ENCODE measurements around the gene SH3D21. TPM values are rescaled to one million over a fixed set of nuclear protein-coding genes. Genes with fewer than 3 reads are reported as not detected.

SH3D21 gene
- polyA plus RNA-seq, 3 donors: 0.56 TPM; not detected in 2

DNA sequence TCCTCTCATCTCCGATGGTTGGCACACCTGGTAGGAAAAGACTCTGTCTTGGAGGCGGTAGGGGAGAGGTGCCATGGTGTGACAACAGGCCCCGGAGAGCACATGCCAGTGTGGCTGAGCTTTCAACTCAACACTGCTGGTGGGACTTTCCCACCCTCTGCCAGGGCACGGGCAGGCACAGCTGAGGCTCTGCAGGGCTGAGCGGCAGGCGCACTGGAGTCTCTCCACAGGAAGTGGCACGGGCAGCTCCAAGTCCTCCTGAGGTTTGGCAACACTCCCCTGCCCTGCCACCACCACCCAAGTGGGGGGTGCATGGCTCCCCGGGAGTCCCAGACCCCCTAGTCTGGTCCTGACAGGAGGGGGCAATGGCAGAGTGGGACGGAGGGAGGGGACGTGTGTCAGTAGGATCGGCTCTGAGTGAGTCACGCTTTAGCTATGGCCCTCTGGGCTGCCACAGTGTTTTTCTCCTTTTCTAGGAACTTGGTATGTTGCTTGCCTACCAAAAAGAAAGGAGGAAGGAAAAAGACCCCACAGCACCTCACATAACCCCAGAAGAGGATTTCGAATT lies 44.6 kb downstream of the SH3D21 start:
- Mint-ChIP-seq H3K9me3 (peaks cover 0 to 2% (median 0%) of the 10 kb centered on the region in 7 donors), H3K27ac (peak overlapping the region; percentile 66 to 93 (median 80)), H3K27me3 (ENCODE audit: low read depth in 3 of 3) (no peaks in the 10 kb centered on the region), H3K4me1 (peaks cover 37% of the 10 kb centered on the region), H3K4me3 (peak overlapping the region; percentile 43 to 74), H3K36me3 (peaks cover 78 to 89% of the 10 kb centered on the region in 2 donors)
- Histone ChIP-seq H3K27me3 (ENCODE audit: control insufficient read depth in 2 of 2, insufficient read depth in 2 of 2, low read length in 2 of 2) (no peaks in the 10 kb centered on the region), H3K4me3 (replicated peaks in 1 of 3; ENCODE audit: low read depth in 2 of 3, low read length in 3 of 3) (peak overlapping the region in 1 of 3 experiments; percentile 7), H3K4me2 (replicated peaks; ENCODE audit: extremely low read depth, low read length, poor library complexity, severe bottlenecking) (peak overlapping the region; percentile 33), H3K27ac (ENCODE audit: low read depth in 1 of 2, low read length in 2 of 2) (peak overlapping the region; percentile 26 to 72), H3K4me1 (ENCODE audit: control insufficient read depth in 1 of 2, insufficient read depth in 2 of 2, low read length in 2 of 2) (peaks cover 34 to 41% of the 10 kb centered on the region in 2 donors), H4K20me1 (ENCODE audit: insufficient read depth, low read length) (peaks cover 72% of the 10 kb centered on the region), H3K9me3 (replicated peaks in 1 of 2; ENCODE audit: control insufficient read depth in 1 of 2, insufficient read depth in 1 of 2, low read length in 2 of 2) (no peaks in the 10 kb centered on the region), H3K79me2 (ENCODE audit: insufficient read depth, low read length) (no peaks in the 10 kb centered on the region), H3K9ac (ENCODE audit: insufficient read depth, low read length, poor library complexity, severe bottlenecking) (peak overlapping the region; percentile 37), H2AFZ (ENCODE audit: insufficient read depth, low read depth, low read length, poor library complexity, severe bottlenecking) (no peak overlapping the region), H3K36me3 (replicated peaks in 1 of 2; ENCODE audit: control insufficient read depth in 1 of 2, insufficient read depth in 2 of 2, low read length in 2 of 2) (peaks cover 65 to 75% of the 10 kb centered on the region in 2 donors)
- TF ChIP-seq, protein P1, sequence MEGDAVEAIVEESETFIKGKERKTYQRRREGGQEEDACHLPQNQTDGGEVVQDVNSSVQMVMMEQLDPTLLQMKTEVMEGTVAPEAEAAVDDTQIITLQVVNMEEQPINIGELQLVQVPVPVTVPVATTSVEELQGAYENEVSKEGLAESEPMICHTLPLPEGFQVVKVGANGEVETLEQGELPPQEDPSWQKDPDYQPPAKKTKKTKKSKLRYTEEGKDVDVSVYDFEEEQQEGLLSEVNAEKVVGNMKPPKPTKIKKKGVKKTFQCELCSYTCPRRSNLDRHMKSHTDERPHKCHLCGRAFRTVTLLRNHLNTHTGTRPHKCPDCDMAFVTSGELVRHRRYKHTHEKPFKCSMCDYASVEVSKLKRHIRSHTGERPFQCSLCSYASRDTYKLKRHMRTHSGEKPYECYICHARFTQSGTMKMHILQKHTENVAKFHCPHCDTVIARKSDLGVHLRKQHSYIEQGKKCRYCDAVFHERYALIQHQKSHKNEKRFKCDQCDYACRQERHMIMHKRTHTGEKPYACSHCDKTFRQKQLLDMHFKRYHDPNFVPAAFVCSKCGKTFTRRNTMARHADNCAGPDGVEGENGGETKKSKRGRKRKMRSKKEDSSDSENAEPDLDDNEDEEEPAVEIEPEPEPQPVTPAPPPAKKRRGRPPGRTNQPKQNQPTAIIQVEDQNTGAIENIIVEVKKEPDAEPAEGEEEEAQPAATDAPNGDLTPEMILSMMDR (IDR thresholded peaks at IDR 0.05): no peak
- 2% methylated on average over 11 of the region's 13 CpGs for WGBS (ENCODE audit: insufficient coverage)
- intact Hi-C loops (cut with micrococcal nuclease): loop anchor here in 1 of 2 donors (2.0 kb wide), 1 partner anchor 18 kb away; no protein-coding TSS in a partner anchor
- DNase-seq: peak; percentile 42 to 73 (median 60)

DNA sequence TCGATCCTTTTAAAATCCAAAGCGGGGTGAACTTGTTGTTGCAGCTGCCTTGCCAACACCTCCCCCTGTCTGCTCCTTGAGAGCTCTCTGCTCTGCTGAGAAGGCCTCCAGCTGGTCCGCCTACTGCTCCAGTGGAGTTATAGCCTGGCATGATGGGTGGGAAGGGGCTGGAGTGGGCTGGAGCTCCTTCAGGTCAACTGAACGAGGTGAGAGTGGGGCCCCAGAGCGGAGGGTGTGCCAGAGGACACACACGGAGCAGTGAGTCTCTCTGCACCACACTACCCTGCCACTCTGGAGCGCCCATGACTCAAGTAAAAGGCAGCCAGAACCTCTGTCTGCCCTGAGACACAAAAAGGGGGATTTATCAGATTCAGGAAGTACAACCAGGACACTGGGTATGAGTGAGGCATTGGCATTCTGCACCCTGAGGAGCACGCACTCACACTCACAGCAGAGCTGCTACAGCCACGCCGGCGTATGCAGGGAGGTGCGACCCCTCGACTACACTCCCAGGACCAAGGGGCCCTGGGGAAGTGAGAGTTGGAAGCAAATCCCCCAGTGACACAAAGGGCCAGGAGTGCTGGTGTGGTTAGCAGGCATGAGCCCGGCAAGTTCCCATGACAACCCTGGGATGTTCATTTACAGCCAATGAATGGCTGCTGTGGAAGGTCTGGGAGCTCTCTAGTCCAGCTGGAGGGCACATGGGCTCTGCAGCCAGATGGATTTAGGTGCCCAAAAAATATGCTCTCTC lies 45.2 kb downstream of the SH3D21 start:
- H3K4me2 ChIP-seq (replicated peaks; ENCODE audit: extremely low read depth, low read length, poor library complexity, severe bottlenecking): peak overlapping the region; percentile 33
- Mint-ChIP-seq H3K4me3 (peak overlapping the region in 1 of 2 donors; percentile 37), H3K27me3 (ENCODE audit: low read depth in 3 of 3) (no peaks in the 10 kb centered on the region), H3K27ac (peak overlapping the region; percentile 66 to 93 (median 80)), H3K9me3 (peaks cover 0 to 2% (median 0%) of the 10 kb centered on the region in 7 donors), H3K36me3 (peaks cover 77 to 89% of the 10 kb centered on the region in 2 donors), H3K4me1 (peaks cover 37% of the 10 kb centered on the region)
- H3K4me1 ChIP-seq (ENCODE audit: control insufficient read depth in 1 of 2, insufficient read depth in 2 of 2, low read length in 2 of 2): peaks cover 34 to 41% of the 10 kb centered on the region in 2 donors
- H3K27me3 ChIP-seq (ENCODE audit: control insufficient read depth in 2 of 2, insufficient read depth in 2 of 2, low read length in 2 of 2): no peaks in the 10 kb centered on the region
- peak overlapping the region in 1 of 3 experiments; percentile 7 for H3K4me3 ChIP-seq (replicated peaks in 1 of 3; ENCODE audit: low read depth in 2 of 3, low read length in 3 of 3)
- H3K9me3 ChIP-seq (replicated peaks in 1 of 2; ENCODE audit: control insufficient read depth in 1 of 2, insufficient read depth in 1 of 2, low read length in 2 of 2): no peaks in the 10 kb centered on the region
- peaks cover 78% of the 10 kb centered on the region for H4K20me1 ChIP-seq (ENCODE audit: insufficient read depth, low read length)
- intact Hi-C loops (cut with micrococcal nuclease): loop anchor here in 1 of 2 donors (2.0 kb wide), 1 partner anchor 17 kb away; no protein-coding TSS in a partner anchor
- no peak overlapping the region for H2AFZ ChIP-seq (ENCODE audit: insufficient read depth, low read depth, low read length, poor library complexity, severe bottlenecking)
- DNase-seq: peak; percentile 50 to 79 (median 52)
- TF ChIP-seq, protein P1 (IDR thresholded peaks at IDR 0.05): no peak
- peak overlapping the region; percentile 26 to 72 for H3K27ac ChIP-seq (ENCODE audit: low read depth in 1 of 2, low read length in 2 of 2)
- no peaks in the 10 kb centered on the region for H3K79me2 ChIP-seq (ENCODE audit: insufficient read depth, low read length)
- peaks cover 65 to 77% of the 10 kb centered on the region in 2 donors for H3K36me3 ChIP-seq (replicated peaks in 1 of 2; ENCODE audit: control insufficient read depth in 1 of 2, insufficient read depth in 2 of 2, low read length in 2 of 2)
- H3K9ac ChIP-seq (ENCODE audit: insufficient read depth, low read length, poor library complexity, severe bottlenecking): peak overlapping the region; percentile 37
- WGBS (ENCODE audit: insufficient coverage): 36% methylated on average over 6 of the region's 14 CpGs

Data from CD14-positive monocyte (primary cell).